ENCODE measurements around the gene DNM2.

DNM2 gene

DNA sequence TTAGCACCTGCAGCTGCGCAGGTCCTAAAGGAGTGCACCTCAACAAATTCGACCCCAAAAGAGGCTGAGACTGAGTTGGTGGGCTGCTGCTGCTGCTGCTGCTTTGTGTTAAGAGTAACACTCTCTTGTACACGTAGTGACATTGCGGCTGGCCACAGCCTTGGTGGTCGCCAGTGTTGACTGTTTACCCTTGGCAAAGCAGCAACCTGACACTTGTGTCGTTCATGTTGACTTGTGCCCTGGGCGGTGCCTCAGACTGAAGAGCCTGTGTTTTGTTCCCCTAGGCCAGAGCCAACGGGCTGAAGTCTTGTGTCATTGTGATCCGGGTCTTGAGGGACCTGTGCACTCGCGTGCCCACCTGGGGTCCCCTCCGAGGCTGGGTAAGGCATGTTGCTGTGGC is 39.1 kb upstream of the DNM2 start:
- TF ChIP-seq, protein P1, sequence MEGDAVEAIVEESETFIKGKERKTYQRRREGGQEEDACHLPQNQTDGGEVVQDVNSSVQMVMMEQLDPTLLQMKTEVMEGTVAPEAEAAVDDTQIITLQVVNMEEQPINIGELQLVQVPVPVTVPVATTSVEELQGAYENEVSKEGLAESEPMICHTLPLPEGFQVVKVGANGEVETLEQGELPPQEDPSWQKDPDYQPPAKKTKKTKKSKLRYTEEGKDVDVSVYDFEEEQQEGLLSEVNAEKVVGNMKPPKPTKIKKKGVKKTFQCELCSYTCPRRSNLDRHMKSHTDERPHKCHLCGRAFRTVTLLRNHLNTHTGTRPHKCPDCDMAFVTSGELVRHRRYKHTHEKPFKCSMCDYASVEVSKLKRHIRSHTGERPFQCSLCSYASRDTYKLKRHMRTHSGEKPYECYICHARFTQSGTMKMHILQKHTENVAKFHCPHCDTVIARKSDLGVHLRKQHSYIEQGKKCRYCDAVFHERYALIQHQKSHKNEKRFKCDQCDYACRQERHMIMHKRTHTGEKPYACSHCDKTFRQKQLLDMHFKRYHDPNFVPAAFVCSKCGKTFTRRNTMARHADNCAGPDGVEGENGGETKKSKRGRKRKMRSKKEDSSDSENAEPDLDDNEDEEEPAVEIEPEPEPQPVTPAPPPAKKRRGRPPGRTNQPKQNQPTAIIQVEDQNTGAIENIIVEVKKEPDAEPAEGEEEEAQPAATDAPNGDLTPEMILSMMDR (conservative IDR thresholded peaks at IDR 0.05; ENCODE audit: low read depth), result no peak

DNA sequence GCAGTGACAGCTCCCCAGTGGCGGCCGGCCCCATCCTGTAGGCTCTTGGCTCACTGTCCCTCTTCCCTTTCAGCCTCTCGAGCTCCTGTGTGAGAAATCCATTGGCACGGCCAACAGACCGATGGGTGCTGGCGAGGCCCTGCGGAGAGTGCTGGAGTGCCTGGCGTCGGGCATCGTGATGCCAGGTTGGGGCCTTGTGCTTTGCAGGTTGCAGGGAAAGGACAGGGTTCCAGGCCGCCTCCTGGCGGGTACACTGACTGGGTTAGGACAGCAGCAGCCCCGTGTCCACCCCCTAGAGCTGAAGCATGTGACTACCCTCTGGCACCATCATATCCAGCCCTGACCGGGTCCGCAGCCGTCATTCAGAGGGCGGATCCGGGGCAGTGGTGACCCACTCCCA is 38.1 kb upstream of the DNM2 start:
- H3K27ac ChIP-seq, result no peak overlapping the region
- POLR2A ChIA-PET (ENCODE audit: low non-redundant PET), result no interaction called here

More for the DNA sequence above, 39.1 kb upstream of the DNM2 start:
- no peak overlapping the region for H3K27ac ChIP-seq
- ChIA-PET POLR2A (ENCODE audit: low non-redundant PET) (no interaction called here), CTCF (no interaction called here)
- no peak for DNase-seq (ENCODE audit: low spot score)

DNA sequence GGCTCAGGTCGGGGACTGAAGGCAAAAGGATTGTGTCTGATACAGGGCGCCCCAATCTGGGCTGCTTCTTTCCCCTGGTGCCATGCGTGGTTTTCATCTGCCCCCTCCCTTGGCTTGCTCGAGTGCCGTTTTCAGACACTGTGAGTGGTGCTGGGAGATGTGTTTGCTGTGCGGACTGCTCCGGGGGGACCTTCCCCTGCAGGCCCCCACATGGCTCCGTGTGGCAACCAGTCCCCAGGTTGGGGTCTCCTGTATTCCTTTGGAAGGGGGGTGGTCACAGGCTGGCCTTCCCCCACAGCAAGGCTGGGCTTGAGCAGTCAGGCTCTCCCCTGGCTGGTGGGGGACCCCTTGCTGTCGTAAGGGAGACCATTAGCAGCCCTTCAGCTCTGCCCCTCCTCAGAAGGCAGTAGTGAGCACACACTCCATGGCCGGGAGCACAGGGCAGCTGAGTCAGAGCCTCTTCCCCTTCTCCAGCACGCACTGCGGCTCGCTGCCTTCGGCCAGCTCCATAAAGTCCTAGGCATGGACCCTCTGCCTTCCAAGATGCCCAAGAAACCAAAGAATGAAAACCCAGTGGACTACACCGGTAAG is 37.2 kb upstream of the DNM2 start:
- POLR2A ChIA-PET (ENCODE audit: low non-redundant PET), result no interaction called here

More for the DNA sequence above, 38.1 kb upstream of the DNM2 start:
- TF ChIP-seq, protein P1 (conservative IDR thresholded peaks at IDR 0.05; ENCODE audit: low read depth), result no peak
- DNase-seq (ENCODE audit: low spot score), result no peak
- CTCF ChIA-PET, result no interaction called here

DNA sequence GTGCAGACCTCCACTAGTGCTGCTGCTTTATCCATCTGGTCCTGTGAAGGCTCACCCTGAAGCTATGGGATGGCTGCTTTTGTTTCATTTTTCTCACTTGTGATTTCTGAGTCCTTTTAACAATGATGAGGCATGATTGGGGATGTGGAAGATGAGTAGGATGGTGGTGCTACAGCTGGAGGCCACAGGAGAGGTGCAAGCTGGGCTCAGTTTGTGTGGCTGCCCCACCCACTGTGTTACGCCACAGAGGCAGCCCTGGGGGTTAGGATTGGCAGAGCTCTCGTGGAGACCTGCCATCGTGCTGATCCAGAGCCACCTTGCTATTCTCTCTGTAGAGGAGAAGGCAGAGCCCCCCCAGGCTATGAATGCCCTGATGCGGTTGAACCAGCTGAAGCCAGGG is 36.2 kb upstream of the DNM2 start:
- no peak for DNase-seq (ENCODE audit: low spot score)
- TF ChIP-seq, protein P1 (conservative IDR thresholded peaks at IDR 0.05; ENCODE audit: low read depth), result no peak
- ChIA-PET POLR2A (ENCODE audit: low non-redundant PET) (no interaction called here), CTCF (interaction anchor here (1.0 kb wide), 1 partner anchor 11 kb away, joined by 4 read pairs; no protein-coding TSS in a partner anchor)
- peak overlapping the region; percentile 23 for H3K27ac ChIP-seq

More for the DNA sequence above, 37.2 kb upstream of the DNM2 start:
- H3K27ac ChIP-seq, result peak overlapping the region; percentile 23; the same call in 1 of the 2 replicates
- no peak for DNase-seq (ENCODE audit: low spot score)
- CTCF ChIA-PET, result interaction anchor here (0.5 to 1.0 kb wide), 2 partner anchors 12 to 401 kb away, joined by 3 to 4 read pairs; no protein-coding TSS in a partner anchor
- TF ChIP-seq, protein P1 (conservative IDR thresholded peaks at IDR 0.05; ENCODE audit: low read depth), result no peak

DNA sequence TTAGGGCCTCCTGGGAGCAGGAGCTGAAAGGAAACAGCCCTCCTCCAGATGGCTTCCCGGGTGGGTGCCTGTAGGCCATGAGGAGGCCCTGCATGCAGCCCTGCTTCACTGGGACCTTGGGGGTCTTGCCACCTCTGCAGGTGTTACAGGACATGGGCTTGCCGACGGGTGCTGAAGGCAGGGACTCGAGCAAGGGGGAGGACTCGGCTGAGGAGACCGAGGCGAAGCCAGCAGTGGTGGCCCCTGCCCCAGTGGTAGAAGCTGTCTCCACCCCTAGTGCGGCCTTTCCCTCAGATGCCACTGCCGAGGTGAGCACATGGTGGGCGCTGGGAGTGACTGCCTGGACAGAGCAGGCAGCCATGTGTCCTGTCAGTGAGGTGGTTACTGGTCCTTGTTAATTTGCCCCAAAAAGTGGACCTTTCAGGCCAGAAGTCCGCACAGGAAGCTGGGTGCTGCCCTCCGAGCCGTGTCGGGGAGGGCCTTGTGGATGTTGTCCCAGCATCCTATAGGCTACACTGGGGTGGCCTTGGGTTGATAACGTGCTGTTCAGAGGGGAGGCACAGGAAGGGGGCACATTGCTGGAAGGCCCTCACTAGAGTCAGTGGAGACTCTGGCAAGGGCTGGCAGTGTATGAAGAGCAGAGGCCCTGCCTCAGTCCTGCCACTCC is 35.3 kb upstream of the DNM2 start:
- no peak for DNase-seq (ENCODE audit: low spot score)
- peak overlapping the region; percentile 23 for H3K27ac ChIP-seq
- TF ChIP-seq, protein P1 (conservative IDR thresholded peaks at IDR 0.05; ENCODE audit: low read depth), result no peak
- ChIA-PET POLR2A (ENCODE audit: low non-redundant PET) (no interaction called here), CTCF (interaction anchor here (0.6 to 0.7 kb wide), 2 partner anchors 35 to 242 kb away, joined by 3 to 6 read pairs; partner anchors contain the start of gene DNM2)

DNA sequence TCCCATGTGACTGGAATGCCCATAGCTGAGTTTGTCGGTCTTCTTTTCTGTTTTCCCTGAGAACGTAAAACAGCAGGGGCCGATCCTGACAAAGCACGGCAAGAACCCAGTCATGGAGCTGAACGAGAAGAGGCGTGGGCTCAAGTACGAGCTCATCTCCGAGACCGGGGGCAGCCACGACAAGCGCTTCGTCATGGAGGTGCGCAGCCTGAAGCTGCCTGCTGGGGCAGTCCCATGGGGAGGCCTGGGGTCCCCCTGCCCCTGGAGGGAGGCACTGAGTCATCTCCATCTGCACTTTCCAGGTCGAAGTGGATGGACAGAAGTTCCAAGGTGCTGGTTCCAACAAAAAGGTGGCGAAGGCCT is 34.8 kb upstream of the DNM2 start:
- no peak for DNase-seq (ENCODE audit: low spot score)
- TF ChIP-seq, protein P1 (conservative IDR thresholded peaks at IDR 0.05; ENCODE audit: low read depth), result no peak
- H3K27ac ChIP-seq, result peak overlapping the region; percentile 23
- ChIA-PET POLR2A (ENCODE audit: low non-redundant PET) (no interaction called here), CTCF (interaction anchor here (0.6 to 0.7 kb wide), 2 partner anchors 35 to 243 kb away, joined by 3 to 6 read pairs; partner anchors contain the start of gene DNM2)

All from RWPE1 (cell line).